ENCODE results near the gene PRM1. TPM values are rescaled to one million over a fixed set of nuclear protein-coding genes. Genes with fewer than 3 reads are reported as not detected.

The PRM1 gene
- total and polyA plus RNA-seq, 2 experiments from 2014 or later = not detected

DNA sequence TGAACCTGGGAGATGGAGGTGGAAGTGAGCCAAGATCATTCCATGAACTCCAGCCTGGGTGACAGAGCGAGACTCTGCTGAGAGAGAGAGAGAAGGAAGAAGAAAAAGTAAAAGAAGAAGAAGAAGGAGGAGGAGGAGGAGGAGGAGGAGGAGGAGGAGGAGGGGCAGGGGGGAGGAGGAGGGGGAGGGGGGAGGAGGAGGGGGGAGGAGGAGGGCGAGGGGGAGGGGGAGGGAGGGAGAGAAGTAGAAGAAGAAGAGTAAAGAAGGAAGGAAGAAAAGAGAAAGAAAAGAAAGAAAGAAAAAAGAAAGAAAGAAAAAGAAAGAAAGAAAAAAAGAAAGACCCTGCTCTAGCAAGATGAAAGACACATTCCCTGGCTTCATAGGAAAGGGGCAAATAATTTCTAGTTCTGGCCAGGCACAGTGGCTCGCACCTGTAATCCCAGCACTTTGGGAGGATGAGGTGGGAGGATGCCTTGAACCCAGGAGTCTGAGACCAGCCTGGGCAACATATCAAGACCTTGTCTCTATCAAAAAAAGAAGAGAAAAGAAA, 48.8 kb downstream of the PRM1 start:
- DNase-seq (ENCODE audit: low spot score) = no peak
- WGBS (ENCODE audit: low lambda C conversion rate, missing lambda C conversion rate) = 100% methylated on average over 2 of the region's 3 CpGs
- H3K79me2 ChIP-seq = no peaks in the 10 kb centered on the region
- no peaks in the 10 kb centered on the region for H3K9me2 ChIP-seq (replicated peaks; ENCODE audit: insufficient read depth)
- TF ChIP-seq EZH2 (IDR thresholded peaks at IDR 0.05; ENCODE audit: borderline replicate concordance) (no peak), CTCF (IDR thresholded peaks at IDR 0.05; ENCODE audit: poor library complexity) (no peak), EZH2phosphoT487 (IDR thresholded peaks at IDR 0.05; ENCODE audit: low read depth, severe bottlenecking, unreplicated experiment) (no peak)
- H4K20me1 ChIP-seq (ENCODE audit: insufficient read depth, poor library complexity, severe bottlenecking) = no peaks in the 10 kb centered on the region
- H3K4me1 ChIP-seq (ENCODE audit: insufficient read depth) = no peaks in the 10 kb centered on the region
- H3K27ac ChIP-seq = no peak overlapping the region
- H3K9me3 ChIP-seq (ENCODE audit: low read depth) = no peaks in the 10 kb centered on the region
- no peaks in the 10 kb centered on the region for H3K27me3 ChIP-seq
- H3K4me2 ChIP-seq = no peak overlapping the region
- H2AFZ ChIP-seq = no peak overlapping the region
- H3K4me3 ChIP-seq = no peak overlapping the region
- H3K36me3 ChIP-seq (replicated peaks; ENCODE audit: insufficient read depth, low read depth) = no peaks in the 10 kb centered on the region

GRCh38 chr16:11231367-11231970, 49.7 kb downstream of the PRM1 start:
- TF ChIP-seq EZH2phosphoT487 (IDR thresholded peaks at IDR 0.05; ENCODE audit: low read depth, severe bottlenecking, unreplicated experiment) = no peak
- TF ChIP-seq EZH2 (IDR thresholded peaks at IDR 0.05; ENCODE audit: borderline replicate concordance) = no peak
- TF ChIP-seq CTCF (IDR thresholded peaks at IDR 0.05; ENCODE audit: poor library complexity) = no peak
- H2AFZ ChIP-seq = no peak overlapping the region

More at GRCh38 chr16:11231367-11231970, 49.7 kb downstream of the PRM1 start:
- WGBS (ENCODE audit: low lambda C conversion rate, missing lambda C conversion rate) = 70% methylated on average over 10 of the region's 10 CpGs
- no peak overlapping the region for H3K4me2 ChIP-seq
- no peaks in the 10 kb centered on the region for H3K9me3 ChIP-seq (ENCODE audit: low read depth)
- no peak for DNase-seq (ENCODE audit: low spot score)
- H3K27ac ChIP-seq = no peak overlapping the region
- H3K27me3 ChIP-seq = no peaks in the 10 kb centered on the region
- H3K36me3 ChIP-seq (replicated peaks; ENCODE audit: insufficient read depth, low read depth) = no peaks in the 10 kb centered on the region
- no peaks in the 10 kb centered on the region for H3K9me2 ChIP-seq (replicated peaks; ENCODE audit: insufficient read depth)
- H3K4me3 ChIP-seq = no peak overlapping the region
- H4K20me1 ChIP-seq (ENCODE audit: insufficient read depth, poor library complexity, severe bottlenecking) = no peaks in the 10 kb centered on the region
- no peaks in the 10 kb centered on the region for H3K79me2 ChIP-seq
- no peaks in the 10 kb centered on the region for H3K4me1 ChIP-seq (ENCODE audit: insufficient read depth)

Small RNA genes within 50 kb of the gene (microRNA-seq; reads per million reads assigned to microRNA genes)
- gene MIR548H2 = not detected

Small RNA genes within 50 kb of the gene (small RNA-seq; reads per million reads assigned to genes)
- gene MIR548H2 (not detected), gene RF00019 (not detected), gene RF00554 (not detected)

Other genes with a start within 250 kb of the PRM1 start
- gene SOCS1, start 25.1 kb downstream of the PRM1 start, total RNA-seq = 9.0 and 13.1 TPM in 2 replicates
- 18.6 and 33.5 TPM in 2 replicates for gene SOCS1, start 25.1 kb downstream of the PRM1 start, polyA plus RNA-seq
- gene TNP2, start 12.0 kb downstream of the PRM1 start, total RNA-seq = not detected in 2 replicates
- gene TNP2, start 12.0 kb downstream of the PRM1 start, polyA plus RNA-seq = not detected in 2 replicates
- not detected in 2 replicates for gene PRM3, start 7.7 kb downstream of the PRM1 start, total RNA-seq
- gene PRM3, start 7.7 kb downstream of the PRM1 start, polyA plus RNA-seq = not detected in 2 replicates
- gene PRM2, start 4.8 kb downstream of the PRM1 start, total RNA-seq = not detected in 2 replicates
- not detected in 2 replicates for gene PRM2, start 4.8 kb downstream of the PRM1 start, polyA plus RNA-seq
- gene RMI2, start 64.1 kb upstream of the PRM1 start, total RNA-seq = 6.7 and 9.8 TPM in 2 replicates
- 11.4 and 16.1 TPM in 2 replicates for gene RMI2, start 64.1 kb upstream of the PRM1 start, polyA plus RNA-seq

Data from hepatocyte (in vitro differentiated cells).